ENCODE data around the gene HK2.

HK2 gene

DNA sequence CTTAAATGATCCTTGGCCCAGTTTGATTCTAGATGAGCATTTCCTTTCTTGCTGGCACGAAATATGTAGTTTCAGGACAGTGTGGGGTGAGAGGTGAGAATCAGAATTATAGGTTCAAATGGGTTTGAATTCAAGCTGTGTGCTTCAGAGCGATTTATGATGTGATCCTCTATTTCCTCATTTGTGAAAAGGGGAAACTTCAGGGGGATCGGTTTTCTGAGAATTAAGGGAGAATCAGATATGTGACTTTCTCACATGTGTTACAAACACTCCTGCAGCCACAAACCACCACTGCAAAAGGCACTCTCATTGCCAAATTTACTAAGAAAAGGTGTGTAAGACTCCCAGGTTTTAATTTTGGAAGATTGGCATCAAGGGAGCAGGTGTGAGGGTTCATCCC is 24.4 kb downstream of the HK2 start:
- no peak for DNase-seq (ENCODE audit: low read depth)
- TF ChIP-seq, protein P1, sequence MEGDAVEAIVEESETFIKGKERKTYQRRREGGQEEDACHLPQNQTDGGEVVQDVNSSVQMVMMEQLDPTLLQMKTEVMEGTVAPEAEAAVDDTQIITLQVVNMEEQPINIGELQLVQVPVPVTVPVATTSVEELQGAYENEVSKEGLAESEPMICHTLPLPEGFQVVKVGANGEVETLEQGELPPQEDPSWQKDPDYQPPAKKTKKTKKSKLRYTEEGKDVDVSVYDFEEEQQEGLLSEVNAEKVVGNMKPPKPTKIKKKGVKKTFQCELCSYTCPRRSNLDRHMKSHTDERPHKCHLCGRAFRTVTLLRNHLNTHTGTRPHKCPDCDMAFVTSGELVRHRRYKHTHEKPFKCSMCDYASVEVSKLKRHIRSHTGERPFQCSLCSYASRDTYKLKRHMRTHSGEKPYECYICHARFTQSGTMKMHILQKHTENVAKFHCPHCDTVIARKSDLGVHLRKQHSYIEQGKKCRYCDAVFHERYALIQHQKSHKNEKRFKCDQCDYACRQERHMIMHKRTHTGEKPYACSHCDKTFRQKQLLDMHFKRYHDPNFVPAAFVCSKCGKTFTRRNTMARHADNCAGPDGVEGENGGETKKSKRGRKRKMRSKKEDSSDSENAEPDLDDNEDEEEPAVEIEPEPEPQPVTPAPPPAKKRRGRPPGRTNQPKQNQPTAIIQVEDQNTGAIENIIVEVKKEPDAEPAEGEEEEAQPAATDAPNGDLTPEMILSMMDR (IDR thresholded peaks at IDR 0.05; ENCODE audit: low read length, missing control alignments): no peak
- no peak overlapping the region for H3K4me3 ChIP-seq (replicated peaks; ENCODE audit: low read depth, low read length)

DNA sequence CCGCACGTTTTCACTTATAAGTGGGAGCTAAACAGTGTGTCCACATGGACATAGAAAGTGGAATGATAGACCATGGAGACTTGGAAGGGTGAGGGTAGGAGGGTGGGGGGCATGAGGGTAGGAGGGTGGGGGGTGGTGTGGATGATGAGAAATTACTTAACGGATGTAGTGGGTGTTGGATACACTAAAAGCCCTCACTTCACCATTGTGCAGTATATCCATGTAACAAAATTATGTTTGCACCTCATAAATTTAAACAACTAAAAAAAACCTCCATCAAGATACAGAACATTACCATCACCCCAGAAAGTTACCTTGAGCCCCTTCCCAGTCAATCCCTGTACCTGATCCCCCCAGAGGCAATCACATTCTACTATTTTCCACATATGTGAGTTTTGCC is 26.2 kb downstream of the HK2 start:
- DNase-seq (ENCODE audit: low read depth): no peak
- H3K4me3 ChIP-seq (replicated peaks; ENCODE audit: low read depth, low read length): no peak overlapping the region
- TF ChIP-seq, protein P1 (IDR thresholded peaks at IDR 0.05; ENCODE audit: low read length, missing control alignments): no peak

DNA sequence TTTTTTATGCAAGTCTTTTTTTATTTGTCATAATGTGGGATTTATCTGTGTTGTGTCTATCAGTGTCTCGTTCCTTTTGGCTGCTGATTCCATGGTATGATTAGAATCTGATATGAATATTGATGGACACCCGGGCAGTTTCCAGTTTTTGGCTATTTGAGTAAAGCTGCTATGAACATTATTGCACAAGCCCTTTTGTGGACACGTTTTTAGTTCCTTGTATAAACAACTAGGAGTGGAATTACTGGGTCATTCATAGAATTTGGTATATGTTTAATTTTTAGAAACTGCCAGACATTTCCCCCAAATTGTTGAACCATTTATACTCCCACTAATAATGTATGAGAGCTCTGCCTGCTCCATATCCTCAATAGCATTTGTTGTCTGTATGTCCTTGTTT is 26.6 kb downstream of the HK2 start:
- H3K4me3 ChIP-seq (replicated peaks; ENCODE audit: low read depth, low read length): no peak overlapping the region
- TF ChIP-seq, protein P1 (IDR thresholded peaks at IDR 0.05; ENCODE audit: low read length, missing control alignments): no peak
- no peak for DNase-seq (ENCODE audit: low read depth)

DNA sequence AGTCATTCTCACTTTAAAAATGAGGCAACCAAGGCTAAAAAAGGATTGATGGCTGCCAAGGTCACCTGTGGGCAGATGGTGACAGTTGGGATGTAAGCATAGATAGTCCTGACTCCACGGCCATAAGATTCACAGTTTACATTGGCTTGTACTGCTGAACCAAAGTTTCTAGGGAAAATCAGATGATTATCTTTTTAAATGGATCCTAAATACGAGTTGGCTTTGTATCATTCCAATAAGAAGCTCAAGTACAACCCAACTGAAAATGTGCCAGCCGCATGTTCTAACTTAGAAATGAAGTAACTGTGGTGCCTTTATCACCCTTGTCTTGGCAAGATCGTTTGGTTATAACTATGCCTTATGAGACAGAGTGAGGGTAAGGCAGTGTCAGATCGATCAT is 27.6 kb downstream of the HK2 start:
- no peak for DNase-seq (ENCODE audit: low read depth)
- TF ChIP-seq, protein P1 (IDR thresholded peaks at IDR 0.05; ENCODE audit: low read length, missing control alignments): no peak
- no peak overlapping the region for H3K4me3 ChIP-seq (replicated peaks; ENCODE audit: low read depth, low read length)

GRCh38 chr2:74862020-74862964 is 28.4 kb downstream of the HK2 start:
- H3K4me3 ChIP-seq (replicated peaks; ENCODE audit: low read depth, low read length): no peak overlapping the region
- no peak for DNase-seq (ENCODE audit: low read depth)
- TF ChIP-seq, protein P1 (IDR thresholded peaks at IDR 0.05; ENCODE audit: low read length, missing control alignments): no peak

DNA sequence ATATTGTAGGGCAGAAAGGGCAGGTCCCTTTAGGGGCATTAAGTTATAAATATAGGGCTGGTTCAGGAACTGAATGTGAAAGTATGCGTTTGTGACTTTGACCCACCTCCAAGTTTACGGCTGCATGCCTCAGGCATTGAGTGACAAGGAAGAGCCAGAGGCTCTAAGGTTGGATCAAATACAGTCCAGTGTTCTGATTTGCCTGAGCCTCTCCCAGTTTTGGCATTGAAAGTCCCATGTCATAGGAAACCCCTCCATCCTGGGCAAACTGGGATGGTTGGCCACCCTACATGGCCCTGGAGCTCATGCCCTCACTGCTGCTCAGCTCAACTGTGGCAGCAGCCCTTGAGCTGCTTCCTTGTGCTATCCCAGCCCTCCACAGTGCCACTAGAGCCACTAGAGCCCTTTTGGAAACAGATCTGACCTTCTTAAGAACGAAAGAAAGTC is 29.9 kb downstream of the HK2 start:
- no peak overlapping the region for H3K4me3 ChIP-seq (replicated peaks; ENCODE audit: low read depth, low read length)
- DNase-seq (ENCODE audit: low read depth): no peak
- TF ChIP-seq, protein P1 (IDR thresholded peaks at IDR 0.05; ENCODE audit: low read length, missing control alignments): no peak
